ENCODE measurements around the gene ARHGAP44. TPM values are rescaled to one million over a fixed set of nuclear protein-coding genes. Genes with fewer than 3 reads are reported as not detected.

Gene ARHGAP44
- total and polyA plus RNA-seq, 2 of the 4 experiments (the other 2 are of a cell fraction): 0.54 to 1.0 TPM

DNA sequence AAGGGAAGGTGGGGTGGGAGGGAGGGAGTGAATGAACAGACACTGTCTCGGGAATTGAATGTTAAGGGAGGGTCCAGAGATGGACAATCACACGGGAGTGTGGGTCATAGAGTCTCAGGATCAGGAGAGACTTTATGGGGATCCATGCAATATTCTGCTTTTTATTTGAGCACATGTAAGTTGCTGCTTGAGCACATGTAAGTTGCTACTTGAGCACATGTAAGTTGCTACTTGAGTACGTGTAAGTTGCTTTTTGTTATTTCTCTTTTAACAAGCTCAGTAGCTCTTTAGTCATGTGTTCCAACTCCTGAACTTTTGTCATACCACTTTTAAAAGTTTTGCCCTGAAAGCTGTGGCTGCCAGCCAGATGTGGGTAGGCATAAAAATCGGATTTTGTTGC lies 110.3 kb downstream of the ARHGAP44 start:
- Histone ChIP-seq H2BK20ac (ENCODE audit: low read depth, low read length) (no peak overlapping the region), H3K9me1 (ENCODE audit: insufficient read depth, low read length) (no peaks in the 10 kb centered on the region), H2AK9ac (replicated peaks; ENCODE audit: low read depth, low read length, poor library complexity) (no peak overlapping the region), H3K4ac (ENCODE audit: low read depth, low read length) (no peak overlapping the region), H4K8ac (ENCODE audit: low read depth in 2 of 2, low read length in 2 of 2) (no peak overlapping the region), H3K14ac (replicated peaks; ENCODE audit: low read depth, low read length) (no peak overlapping the region), H2BK5ac (ENCODE audit: low read depth, low read length, poor library complexity, severe bottlenecking) (no peak overlapping the region), H3K4me1 (ENCODE audit: control insufficient read depth, insufficient read depth, low read length) (peaks cover 5% of the 10 kb centered on the region; the same call in 1 of the 2 replicates), H3K23ac (ENCODE audit: low read depth, low read length) (no peak overlapping the region), H4K20me1 (ENCODE audit: insufficient read depth, low read length) (no peaks in the 10 kb centered on the region), H4K91ac (ENCODE audit: insufficient read depth, low read depth, low read length) (no peak overlapping the region), H3K27ac (ENCODE audit: insufficient read depth, low read length) (no peak overlapping the region), H4K5ac (ENCODE audit: low read depth, low read length) (no peak overlapping the region), H2AK5ac (ENCODE audit: low read depth, low read length) (no peak overlapping the region), H3K27me3 (ENCODE audit: control insufficient read depth, insufficient read depth, low read length) (no peaks in the 10 kb centered on the region), H3K9ac (ENCODE audit: low read depth, low read length) (no peak overlapping the region), H3K36me3 (ENCODE audit: control insufficient read depth, insufficient read depth, low read length) (no peaks in the 10 kb centered on the region), H2BK120ac (ENCODE audit: low read depth, low read length) (no peak overlapping the region), H3K4me2 (ENCODE audit: low read depth, low read length) (no peak overlapping the region), H2BK15ac (ENCODE audit: low read depth, low read length) (no peak overlapping the region), H3K4me3 (ENCODE audit: insufficient read depth, low read depth, low read length) (no peak overlapping the region), H3K79me1 (ENCODE audit: low read depth in 1 of 2, low read length in 2 of 2) (no peaks in the 10 kb centered on the region), H3K9me3 (ENCODE audit: control insufficient read depth, insufficient read depth, low read length) (no peaks in the 10 kb centered on the region), H3K18ac (ENCODE audit: low read depth, low read length) (no peak overlapping the region), H2AFZ (replicated peaks; ENCODE audit: low read length, poor library complexity) (no peak overlapping the region), H3K56ac (ENCODE audit: extremely low read depth, insufficient read depth, low read length) (no peak overlapping the region)
- BruUV-seq (replicated peaks): no TSS peak
- ChIA-PET POLR2A (ENCODE audit: unreplicated experiment) (no interaction called here), CTCF (no interaction called here)
- in situ Hi-C loops (cut with MboI; ENCODE audit: low sequenced_read_pairs) (loop anchor here (25.0 kb wide), 1 partner anchor 87 kb away; no protein-coding TSS in a partner anchor), dilution Hi-C loops (cut with HindIII; ENCODE audit: low sequenced_read_pairs, unreplicated experiment) (no loop called here), intact Hi-C loops (cut with micrococcal nuclease) (no loop called here)
- 42% methylated on average over 2 of the region's 4 CpGs; no CpG with 5 or more reads in 1 of the 2 experiments for WGBS, 2 experiments (ENCODE audit: extremely low coverage in 2 of 2, insufficient read length in 1 of 2)
- DNase-seq: no peak
- no peak for ATAC-seq (ENCODE audit: low read depth)
- no peak for TF ChIP-seq RFX5 (IDR thresholded peaks at IDR 0.05; ENCODE audit: low read depth, low read length)
- no peak for TF ChIP-seq RCOR1 (IDR thresholded peaks at IDR 0.05; ENCODE audit: insufficient replicate concordance, low read length)
- TF ChIP-seq NFE2L2 (IDR thresholded peaks at IDR 0.05; ENCODE audit: low read depth, low read length): no peak
- TF ChIP-seq MXI1 (IDR thresholded peaks at IDR 0.05; ENCODE audit: borderline replicate concordance, low read depth, low read length): no peak
- no peak for TF ChIP-seq SMC3 (IDR thresholded peaks at IDR 0.05; ENCODE audit: low read depth, low read length)
- no peak for TF ChIP-seq RAD21 (IDR thresholded peaks at IDR 0.05; ENCODE audit: low read length)
- no peak for TF ChIP-seq BHLHE40 (IDR thresholded peaks at IDR 0.05; ENCODE audit: low read depth, low read length)
- no peak for TF ChIP-seq POLR2A (IDR thresholded peaks at IDR 0.05; ENCODE audit: low read depth, low read length)
- TF ChIP-seq, protein P1, sequence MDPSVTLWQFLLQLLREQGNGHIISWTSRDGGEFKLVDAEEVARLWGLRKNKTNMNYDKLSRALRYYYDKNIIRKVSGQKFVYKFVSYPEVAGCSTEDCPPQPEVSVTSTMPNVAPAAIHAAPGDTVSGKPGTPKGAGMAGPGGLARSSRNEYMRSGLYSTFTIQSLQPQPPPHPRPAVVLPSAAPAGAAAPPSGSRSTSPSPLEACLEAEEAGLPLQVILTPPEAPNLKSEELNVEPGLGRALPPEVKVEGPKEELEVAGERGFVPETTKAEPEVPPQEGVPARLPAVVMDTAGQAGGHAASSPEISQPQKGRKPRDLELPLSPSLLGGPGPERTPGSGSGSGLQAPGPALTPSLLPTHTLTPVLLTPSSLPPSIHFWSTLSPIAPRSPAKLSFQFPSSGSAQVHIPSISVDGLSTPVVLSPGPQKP (IDR thresholded peaks at IDR 0.05; ENCODE audit: borderline replicate concordance, low read depth, low read length): no peak
- TF ChIP-seq CHD1 (IDR thresholded peaks at IDR 0.05; ENCODE audit: low read depth, low read length): no peak
- no peak for TF ChIP-seq MAFK (IDR thresholded peaks at IDR 0.05; ENCODE audit: low read depth, low read length)
- TF ChIP-seq CEBPB (IDR thresholded peaks at IDR 0.05; ENCODE audit: low read depth, low read length): no peak
- TF ChIP-seq, protein P2, sequence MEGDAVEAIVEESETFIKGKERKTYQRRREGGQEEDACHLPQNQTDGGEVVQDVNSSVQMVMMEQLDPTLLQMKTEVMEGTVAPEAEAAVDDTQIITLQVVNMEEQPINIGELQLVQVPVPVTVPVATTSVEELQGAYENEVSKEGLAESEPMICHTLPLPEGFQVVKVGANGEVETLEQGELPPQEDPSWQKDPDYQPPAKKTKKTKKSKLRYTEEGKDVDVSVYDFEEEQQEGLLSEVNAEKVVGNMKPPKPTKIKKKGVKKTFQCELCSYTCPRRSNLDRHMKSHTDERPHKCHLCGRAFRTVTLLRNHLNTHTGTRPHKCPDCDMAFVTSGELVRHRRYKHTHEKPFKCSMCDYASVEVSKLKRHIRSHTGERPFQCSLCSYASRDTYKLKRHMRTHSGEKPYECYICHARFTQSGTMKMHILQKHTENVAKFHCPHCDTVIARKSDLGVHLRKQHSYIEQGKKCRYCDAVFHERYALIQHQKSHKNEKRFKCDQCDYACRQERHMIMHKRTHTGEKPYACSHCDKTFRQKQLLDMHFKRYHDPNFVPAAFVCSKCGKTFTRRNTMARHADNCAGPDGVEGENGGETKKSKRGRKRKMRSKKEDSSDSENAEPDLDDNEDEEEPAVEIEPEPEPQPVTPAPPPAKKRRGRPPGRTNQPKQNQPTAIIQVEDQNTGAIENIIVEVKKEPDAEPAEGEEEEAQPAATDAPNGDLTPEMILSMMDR (conservative IDR thresholded peaks at IDR 0.05; ENCODE audit: low read depth, low read length): no peak
- TF ChIP-seq MAZ (IDR thresholded peaks at IDR 0.05; ENCODE audit: borderline replicate concordance, low read depth, low read length): no peak
- TF ChIP-seq, protein P3, sequence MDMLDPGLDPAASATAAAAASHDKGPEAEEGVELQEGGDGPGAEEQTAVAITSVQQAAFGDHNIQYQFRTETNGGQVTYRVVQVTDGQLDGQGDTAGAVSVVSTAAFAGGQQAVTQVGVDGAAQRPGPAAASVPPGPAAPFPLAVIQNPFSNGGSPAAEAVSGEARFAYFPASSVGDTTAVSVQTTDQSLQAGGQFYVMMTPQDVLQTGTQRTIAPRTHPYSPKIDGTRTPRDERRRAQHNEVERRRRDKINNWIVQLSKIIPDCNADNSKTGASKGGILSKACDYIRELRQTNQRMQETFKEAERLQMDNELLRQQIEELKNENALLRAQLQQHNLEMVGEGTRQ (IDR thresholded peaks at IDR 0.05; ENCODE audit: low read depth, low read length): no peak
- TF ChIP-seq FOS (IDR thresholded peaks at IDR 0.05; ENCODE audit: low read depth, low read length): no peak

All from IMR-90 (cell line).